ENCODE data around the gene GPC2.
"Not testable (repeated sequence)": the region's sequence is repeated elsewhere in the genome, so short reads cannot be mapped to it uniquely, and the experiment has no call there.

Gene GPC2

GRCh38 chr7:100215895-100216294 lies 38.7 kb upstream of the GPC2 start:
- DNase-seq: no peak
- Histone ChIP-seq H3K9ac (ENCODE audit: low read length) (no peak overlapping the region), H3K9me3 (replicated peaks; ENCODE audit: insufficient read depth, low read length) (no peaks in the 10 kb centered on the region), H3F3A (ENCODE audit: insufficient read depth, low read length) (peaks cover 6% of the 10 kb centered on the region), H3K79me2 (ENCODE audit: low read length) (peaks cover 10% of the 10 kb centered on the region), H3K4me1 (ENCODE audit: low read length) (peaks cover 28% of the 10 kb centered on the region), H3K27ac (ENCODE audit: low read length) (no peak overlapping the region), H3K27me3 (replicated peaks; ENCODE audit: insufficient read depth, low read length) (0 out of 2 replicates have a peak, but pooled peaks cover 10% of the 10 kb centered on the region), H3K9me2 (replicated peaks; ENCODE audit: insufficient read depth, low read length) (no peaks in the 10 kb centered on the region), H3K36me3 (replicated peaks; ENCODE audit: insufficient read depth, low read length) (no peaks in the 10 kb centered on the region), H4K20me1 (ENCODE audit: insufficient read depth, low read length) (no peaks in the 10 kb centered on the region), H3K4me3 (ENCODE audit: low read length) (no peak overlapping the region), H2AFZ (ENCODE audit: low read length) (no peak overlapping the region), H3K4me2 (ENCODE audit: low read depth, low read length) (no peak overlapping the region)
- no peak for TF ChIP-seq EZH2phosphoT487 (IDR thresholded peaks at IDR 0.05; ENCODE audit: low read length)
- no peak for TF ChIP-seq CTCF (IDR thresholded peaks at IDR 0.05; ENCODE audit: low read length)
- no peak for TF ChIP-seq EZH2 (optimal IDR thresholded peaks at IDR 0.05; ENCODE audit: low read depth, low read length)

- H3K9me2 ChIP-seq (replicated peaks; ENCODE audit: insufficient read depth, low read length); H3K36me3 ChIP-seq (replicated peaks; ENCODE audit: insufficient read depth, low read length); H3K27ac ChIP-seq (ENCODE audit: low read length); H3K4me3 ChIP-seq (ENCODE audit: low read length); H3K79me2 ChIP-seq (ENCODE audit: low read length); H3K9me3 ChIP-seq (replicated peaks; ENCODE audit: insufficient read depth, low read length); H2AFZ ChIP-seq (ENCODE audit: low read length); H3K9ac ChIP-seq (ENCODE audit: low read length); H3K4me2 ChIP-seq (ENCODE audit: low read depth, low read length); H3F3A ChIP-seq (ENCODE audit: insufficient read depth, low read length); H4K20me1 ChIP-seq (ENCODE audit: insufficient read depth, low read length); DNase-seq: not testable (repeated sequence)
- Histone ChIP-seq H3K4me1 (ENCODE audit: low read length) (peaks cover 18% of the 10 kb centered on the region), H3K27me3 (replicated peaks; ENCODE audit: insufficient read depth, low read length) (peaks cover 24% of the 10 kb centered on the region; the same call in 1 of the 2 replicates)
Measured at GRCh38 chr7:100214356-100214755, 37.2 kb upstream of the GPC2 start.

DNA sequence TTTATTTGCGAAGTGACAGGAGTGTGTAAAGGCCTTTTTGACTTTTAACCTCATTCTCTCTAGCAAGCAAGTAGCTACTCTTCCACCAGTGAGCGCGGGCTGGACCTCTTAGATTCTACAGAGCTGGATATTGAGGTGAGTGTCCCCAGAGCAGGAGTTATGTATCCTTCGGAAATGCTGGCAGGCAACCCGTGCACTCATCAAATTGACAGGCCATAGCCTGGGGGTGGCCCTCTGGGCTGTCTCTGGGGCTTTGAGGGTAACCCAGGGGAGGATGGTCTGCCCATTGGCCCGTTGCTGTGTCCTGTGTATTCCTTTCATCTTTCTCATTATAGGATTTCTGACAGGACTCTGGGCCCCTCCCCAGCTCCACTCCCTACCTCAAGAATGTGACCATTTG lies 36.5 kb upstream of the GPC2 start:
- no peaks in the 10 kb centered on the region for H3K9me3 ChIP-seq (replicated peaks; ENCODE audit: insufficient read depth, low read length)
- no peaks in the 10 kb centered on the region for H3K79me2 ChIP-seq (ENCODE audit: low read length)
- H3K27me3 ChIP-seq (replicated peaks; ENCODE audit: insufficient read depth, low read length): peaks cover 24% of the 10 kb centered on the region; the same call in 1 of the 2 replicates
- no peak overlapping the region for H3K4me2 ChIP-seq (ENCODE audit: low read depth, low read length)
- H3K4me1 ChIP-seq (ENCODE audit: low read length): peaks cover 18% of the 10 kb centered on the region
- DNase-seq: no peak
- H2AFZ ChIP-seq (ENCODE audit: low read length): no peak overlapping the region
- no peak for TF ChIP-seq EZH2 (optimal IDR thresholded peaks at IDR 0.05; ENCODE audit: low read depth, low read length)
- TF ChIP-seq CTCF (IDR thresholded peaks at IDR 0.05; ENCODE audit: low read length): no peak
- TF ChIP-seq EZH2phosphoT487 (IDR thresholded peaks at IDR 0.05; ENCODE audit: low read length): no peak
- H3K36me3 ChIP-seq (replicated peaks; ENCODE audit: insufficient read depth, low read length): no peaks in the 10 kb centered on the region
- H3K27ac ChIP-seq (ENCODE audit: low read length): no peak overlapping the region
- H3K9ac ChIP-seq (ENCODE audit: low read length): no peak overlapping the region
- no peak overlapping the region for H3K4me3 ChIP-seq (ENCODE audit: low read length)
- H4K20me1 ChIP-seq (ENCODE audit: insufficient read depth, low read length): no peaks in the 10 kb centered on the region
- H3K9me2 ChIP-seq (replicated peaks; ENCODE audit: insufficient read depth, low read length): no peaks in the 10 kb centered on the region
- H3F3A ChIP-seq (ENCODE audit: insufficient read depth, low read length): peaks cover 13% of the 10 kb centered on the region

DNA sequence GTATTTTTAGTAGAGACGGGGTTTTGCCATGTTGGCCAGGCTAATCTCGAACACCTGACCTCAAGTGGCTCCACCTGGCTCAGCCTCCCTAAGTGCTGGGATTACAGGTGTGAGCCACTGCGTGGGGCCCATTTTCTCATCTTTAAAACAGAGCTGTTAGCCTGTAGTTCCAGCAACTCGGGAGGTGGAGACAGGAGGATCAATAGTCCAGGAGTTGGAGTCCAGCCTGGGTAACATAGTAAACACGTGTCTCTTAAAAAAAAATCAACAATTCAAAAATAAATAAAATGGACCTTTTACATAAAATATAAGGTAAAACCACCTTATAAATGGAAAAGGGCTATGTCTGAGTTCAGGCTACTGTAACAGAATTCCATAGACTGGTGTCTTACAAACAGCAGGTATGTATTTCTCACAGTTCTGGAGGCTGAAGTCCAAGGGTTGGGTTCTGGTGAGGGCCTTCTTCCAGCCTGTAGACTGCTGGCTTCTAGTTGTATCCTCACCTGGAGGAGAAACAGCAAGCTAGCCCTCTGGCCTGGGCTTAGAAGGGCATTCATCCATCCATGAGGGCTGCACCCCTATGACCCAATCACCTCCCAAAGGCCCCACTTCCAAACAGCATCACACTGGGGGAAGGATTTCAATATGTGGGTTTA lies 35.6 kb upstream of the GPC2 start:
- H3K36me3 ChIP-seq (replicated peaks; ENCODE audit: insufficient read depth, low read length): no peaks in the 10 kb centered on the region
- H3F3A ChIP-seq (ENCODE audit: insufficient read depth, low read length): peaks cover 16% of the 10 kb centered on the region
- no peaks in the 10 kb centered on the region for H3K9me3 ChIP-seq (replicated peaks; ENCODE audit: insufficient read depth, low read length)
- no peak overlapping the region for H3K4me3 ChIP-seq (ENCODE audit: low read length)
- no peak for TF ChIP-seq EZH2phosphoT487 (IDR thresholded peaks at IDR 0.05; ENCODE audit: low read length)
- no peak for TF ChIP-seq CTCF (IDR thresholded peaks at IDR 0.05; ENCODE audit: low read length)
- TF ChIP-seq EZH2 (optimal IDR thresholded peaks at IDR 0.05; ENCODE audit: low read depth, low read length): no peak
- H3K27me3 ChIP-seq (replicated peaks; ENCODE audit: insufficient read depth, low read length): peaks cover 32% of the 10 kb centered on the region; the same call in 1 of the 2 replicates
- H3K4me2 ChIP-seq (ENCODE audit: low read depth, low read length): no peak overlapping the region
- no peaks in the 10 kb centered on the region for H4K20me1 ChIP-seq (ENCODE audit: insufficient read depth, low read length)
- no peak overlapping the region for H3K27ac ChIP-seq (ENCODE audit: low read length)
- no peak overlapping the region for H2AFZ ChIP-seq (ENCODE audit: low read length)
- peaks cover 21% of the 10 kb centered on the region for H3K4me1 ChIP-seq (ENCODE audit: low read length)
- no peaks in the 10 kb centered on the region for H3K9me2 ChIP-seq (replicated peaks; ENCODE audit: insufficient read depth, low read length)
- H3K79me2 ChIP-seq (ENCODE audit: low read length): no peaks in the 10 kb centered on the region
- DNase-seq: no peak
- no peak overlapping the region for H3K9ac ChIP-seq (ENCODE audit: low read length)
